ENCODE data around the gene MROH2A. TPM values are rescaled to one million over a fixed set of nuclear protein-coding genes. Genes with fewer than 3 reads are reported as not detected.
A peak's percentile ranks its signal among the peaks of the same experiment; 100 is the strongest.

The MROH2A gene
- total RNA-seq, 2 experiments from 2014 or later = not detected

DNA sequence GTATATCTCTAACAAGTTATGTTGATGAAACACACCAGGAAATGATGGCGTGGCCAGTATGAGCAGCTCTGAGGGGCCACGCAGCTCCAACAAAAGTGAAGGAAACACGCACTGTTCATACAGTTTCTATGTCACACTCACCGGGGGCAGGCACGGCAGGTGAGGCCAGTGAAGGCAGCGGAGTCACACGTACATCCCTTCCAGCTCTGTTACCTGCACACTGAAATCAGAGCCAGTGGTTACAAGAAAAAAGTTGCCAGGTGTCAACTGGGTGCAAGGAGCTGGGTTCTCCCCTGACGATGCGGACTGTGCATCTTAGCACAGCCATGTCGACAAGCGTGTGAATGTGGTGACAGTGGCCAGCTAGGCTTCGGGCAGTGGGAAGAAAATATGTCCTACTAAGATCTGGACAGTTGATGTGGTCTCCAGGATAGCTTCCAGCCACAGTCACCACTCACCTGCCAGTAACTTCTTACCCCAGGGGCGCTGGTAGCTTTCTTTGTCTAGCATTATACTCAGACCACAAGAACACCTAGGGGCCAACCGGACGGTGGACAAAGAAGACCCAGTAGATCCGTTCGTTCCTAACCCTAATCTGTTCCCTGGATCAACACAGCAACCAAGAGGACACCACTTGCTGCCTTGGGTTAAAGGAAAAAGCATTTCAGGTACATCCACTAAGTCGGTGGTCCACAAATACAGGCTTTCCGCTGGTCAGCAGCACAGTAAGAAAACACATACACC lies 66.1 kb downstream of the MROH2A start:
- peaks cover 5% of the 10 kb centered on the region for H3K4me1 Mint-ChIP-seq
- H3K9me3 Mint-ChIP-seq = no peaks in the 10 kb centered on the region
- peaks cover 87% of the 10 kb centered on the region for H3K36me3 Mint-ChIP-seq
- H3K4me3 Mint-ChIP-seq = no peak overlapping the region
- peaks cover 3% of the 10 kb centered on the region for H3K27me3 Mint-ChIP-seq
- no peak for DNase-seq
- H3K27ac Mint-ChIP-seq = no peak overlapping the region

GRCh38 chr2:233844836-233845235 lies 66.7 kb downstream of the MROH2A start:
- no peak overlapping the region for H3K4me3 Mint-ChIP-seq
- H3K4me1 Mint-ChIP-seq = peaks cover 6% of the 10 kb centered on the region
- no peaks in the 10 kb centered on the region for H3K9me3 Mint-ChIP-seq
- H3K36me3 Mint-ChIP-seq = peaks cover 86% of the 10 kb centered on the region
- DNase-seq = no peak
- peaks cover 4% of the 10 kb centered on the region for H3K27me3 Mint-ChIP-seq
- H3K27ac Mint-ChIP-seq = no peak overlapping the region

- Mint-ChIP-seq H3K27ac (no peak overlapping the region), H3K4me1 (peaks cover 6% of the 10 kb centered on the region), H3K4me3 (no peak overlapping the region), H3K36me3 (peaks cover 85% of the 10 kb centered on the region), H3K27me3 (peaks cover 4% of the 10 kb centered on the region), H3K9me3 (no peaks in the 10 kb centered on the region)
- DNase-seq = no peak
Measured at GRCh38 chr2:233845301-233846060, 67.4 kb downstream of the MROH2A start.

GRCh38 chr2:233846387-233847247 lies 68.5 kb downstream of the MROH2A start:
- Mint-ChIP-seq H3K9me3 (no peaks in the 10 kb centered on the region), H3K4me1 (peaks cover 6% of the 10 kb centered on the region), H3K4me3 (no peak overlapping the region), H3K36me3 (peaks cover 78% of the 10 kb centered on the region), H3K27ac (no peak overlapping the region), H3K27me3 (peaks cover 5% of the 10 kb centered on the region)
- DNase-seq = no peak

GRCh38 chr2:233847248-233847898 lies 69.2 kb downstream of the MROH2A start:
- H3K4me1 Mint-ChIP-seq = peaks cover 8% of the 10 kb centered on the region
- DNase-seq = no peak
- peaks cover 81% of the 10 kb centered on the region for H3K36me3 Mint-ChIP-seq
- no peak overlapping the region for H3K4me3 Mint-ChIP-seq
- H3K9me3 Mint-ChIP-seq = no peaks in the 10 kb centered on the region
- H3K27ac Mint-ChIP-seq = no peak overlapping the region
- H3K27me3 Mint-ChIP-seq = peaks cover 9% of the 10 kb centered on the region

DNA sequence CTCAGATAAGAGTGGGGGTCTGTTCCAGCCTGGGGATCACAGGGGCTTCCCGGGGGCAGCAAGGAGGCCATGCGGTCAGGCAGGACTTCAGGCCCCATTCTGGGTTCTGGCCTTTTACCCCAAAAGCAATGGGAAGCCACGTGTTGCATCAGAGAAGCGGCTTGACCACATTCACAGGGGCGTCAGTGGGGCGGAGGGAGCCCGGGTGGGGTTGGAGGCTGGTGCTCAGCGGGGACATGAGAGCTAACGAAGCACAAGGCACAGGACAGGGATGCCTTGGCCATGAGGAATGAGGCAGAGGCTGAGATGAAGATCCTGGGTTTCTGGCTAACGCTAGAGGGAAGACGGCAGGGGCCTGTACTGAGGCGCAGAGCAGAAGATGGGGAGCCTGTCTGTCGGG lies 70.1 kb downstream of the MROH2A start:
- Mint-ChIP-seq H3K36me3 (peaks cover 82% of the 10 kb centered on the region), H3K4me3 (no peak overlapping the region), H3K27ac (no peak overlapping the region), H3K4me1 (peaks cover 14% of the 10 kb centered on the region), H3K9me3 (no peaks in the 10 kb centered on the region), H3K27me3 (peaks cover 17% of the 10 kb centered on the region)
- no peak for DNase-seq

DNA sequence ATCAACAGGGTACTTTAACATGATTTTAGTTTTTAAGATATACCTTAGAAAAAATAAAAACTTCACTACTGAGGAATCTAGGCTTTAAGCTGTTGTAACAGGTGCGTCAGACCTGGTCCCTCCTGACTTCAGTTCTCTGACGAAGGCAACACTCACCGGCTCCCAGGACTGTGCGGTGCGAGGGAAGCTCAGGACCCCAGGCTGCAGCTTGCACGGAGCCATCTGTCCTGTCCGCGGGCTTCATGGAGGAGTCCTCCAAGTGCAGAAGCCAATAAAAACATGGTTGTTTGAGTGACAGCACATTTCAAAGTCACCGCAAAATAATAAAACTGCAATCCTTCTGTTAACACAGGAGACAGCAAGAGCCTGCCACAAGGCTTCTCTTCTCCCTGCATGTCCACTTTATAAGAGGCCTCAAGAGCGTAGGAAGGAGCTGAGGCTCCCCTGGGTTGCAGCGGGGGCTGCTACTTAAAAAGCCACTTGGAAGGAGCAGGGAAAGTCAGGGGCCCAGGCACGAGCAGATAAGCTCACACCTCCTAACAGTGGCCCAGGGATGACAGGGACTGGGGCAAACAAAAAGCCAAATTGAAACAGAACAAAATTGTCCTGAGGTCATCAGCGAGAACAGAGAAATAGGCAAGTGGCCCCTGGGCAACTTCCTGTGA lies 71.6 kb downstream of the MROH2A start:
- DNase-seq = no peak
- peaks cover 23% of the 10 kb centered on the region for H3K27me3 Mint-ChIP-seq
- H3K27ac Mint-ChIP-seq = no peak overlapping the region
- peaks cover 79% of the 10 kb centered on the region for H3K36me3 Mint-ChIP-seq
- H3K9me3 Mint-ChIP-seq = no peaks in the 10 kb centered on the region
- no peak overlapping the region for H3K4me3 Mint-ChIP-seq
- H3K4me1 Mint-ChIP-seq = peaks cover 16% of the 10 kb centered on the region

- Mint-ChIP-seq H3K27ac (no peak overlapping the region), H3K4me1 (peaks cover 20% of the 10 kb centered on the region), H3K9me3 (no peaks in the 10 kb centered on the region), H3K27me3 (peaks cover 23% of the 10 kb centered on the region), H3K4me3 (no peak overlapping the region), H3K36me3 (peaks cover 69% of the 10 kb centered on the region)
- no peak for DNase-seq
Measured at GRCh38 chr2:233850745-233851144, 72.6 kb downstream of the MROH2A start.

DNA sequence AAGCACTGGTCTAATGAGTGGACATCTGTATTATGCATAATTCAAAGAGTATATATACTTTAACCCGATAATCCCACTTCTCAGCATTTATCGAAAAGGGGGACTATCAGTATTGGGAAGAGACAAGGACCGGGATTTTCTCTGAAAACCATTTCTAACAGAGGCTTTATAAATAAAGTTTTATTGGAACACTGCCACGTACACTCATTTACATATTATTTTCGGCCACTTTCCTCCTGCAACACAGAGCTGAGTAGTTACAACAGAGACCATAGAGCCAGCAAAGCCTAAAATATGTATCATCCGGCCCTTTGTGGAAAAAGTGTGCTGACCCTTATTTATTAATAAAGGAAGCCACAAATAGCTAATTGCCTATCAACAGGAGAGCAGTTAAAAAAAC lies 73.0 kb downstream of the MROH2A start:
- H3K27ac Mint-ChIP-seq = no peak overlapping the region
- peaks cover 20% of the 10 kb centered on the region for H3K4me1 Mint-ChIP-seq
- no peak overlapping the region for H3K4me3 Mint-ChIP-seq
- H3K27me3 Mint-ChIP-seq = peaks cover 23% of the 10 kb centered on the region
- no peak for DNase-seq
- H3K9me3 Mint-ChIP-seq = no peaks in the 10 kb centered on the region
- peaks cover 65% of the 10 kb centered on the region for H3K36me3 Mint-ChIP-seq

DNA sequence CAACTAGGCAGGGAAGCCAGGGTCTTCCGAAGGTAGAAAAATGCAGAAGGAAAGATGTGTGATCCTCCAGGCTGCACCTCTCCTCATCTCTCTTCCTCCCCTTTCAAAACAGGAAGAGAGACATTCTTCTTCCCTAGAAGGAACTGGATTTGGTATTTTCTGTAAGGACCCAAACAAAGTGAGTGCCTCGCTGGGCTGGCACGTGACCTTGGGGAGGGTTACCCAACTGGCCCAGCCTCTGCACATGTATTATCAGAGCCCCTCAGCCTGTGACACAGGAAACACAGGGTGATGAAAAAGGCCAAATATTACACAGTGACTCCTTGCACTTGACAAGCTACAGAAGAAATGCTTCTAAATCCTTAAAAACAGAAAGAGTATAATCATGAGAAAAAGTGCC lies 73.9 kb downstream of the MROH2A start:
- no peak for DNase-seq
- peaks cover 26% of the 10 kb centered on the region for H3K27me3 Mint-ChIP-seq
- H3K36me3 Mint-ChIP-seq = peaks cover 58% of the 10 kb centered on the region
- H3K4me1 Mint-ChIP-seq = peaks cover 20% of the 10 kb centered on the region
- H3K27ac Mint-ChIP-seq = no peak overlapping the region
- peak overlapping the region; percentile 94 for H3K4me3 Mint-ChIP-seq
- H3K9me3 Mint-ChIP-seq = no peaks in the 10 kb centered on the region

- H3K36me3 Mint-ChIP-seq = peaks cover 49% of the 10 kb centered on the region
- peaks cover 26% of the 10 kb centered on the region for H3K27me3 Mint-ChIP-seq
- H3K4me1 Mint-ChIP-seq = peaks cover 26% of the 10 kb centered on the region
- H3K27ac Mint-ChIP-seq = peak overlapping the region; percentile 89
- H3K4me3 Mint-ChIP-seq = peak overlapping the region; percentile 94
- DNase-seq = no peak
- H3K9me3 Mint-ChIP-seq = no peaks in the 10 kb centered on the region
Measured at GRCh38 chr2:233853353-233853752, 75.2 kb downstream of the MROH2A start.

DNA sequence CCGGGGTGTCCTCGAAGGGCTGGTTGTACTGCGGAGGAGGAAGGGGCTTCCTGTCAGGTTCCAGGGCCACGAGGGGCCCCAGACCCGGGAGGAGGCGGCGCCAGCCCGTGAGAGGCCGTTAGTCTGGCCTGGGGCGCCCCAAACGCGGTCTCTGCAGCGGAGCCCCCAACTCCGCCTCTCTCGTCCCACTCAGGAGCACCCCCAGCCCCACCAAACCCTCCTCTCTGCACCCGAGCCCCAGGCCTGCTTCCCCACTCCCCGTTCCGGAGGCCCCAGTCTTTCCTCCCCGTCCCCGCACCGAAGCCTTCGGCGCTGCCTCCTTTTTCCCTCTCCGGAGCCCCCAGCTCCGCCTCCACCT lies 75.7 kb downstream of the MROH2A start:
- H3K4me1 Mint-ChIP-seq = peaks cover 24% of the 10 kb centered on the region
- peaks cover 26% of the 10 kb centered on the region for H3K27me3 Mint-ChIP-seq
- DNase-seq = no peak
- H3K9me3 Mint-ChIP-seq = no peaks in the 10 kb centered on the region
- peak overlapping the region; percentile 94 for H3K4me3 Mint-ChIP-seq
- H3K27ac Mint-ChIP-seq = peak overlapping the region; percentile 89
- peaks cover 44% of the 10 kb centered on the region for H3K36me3 Mint-ChIP-seq

DNA sequence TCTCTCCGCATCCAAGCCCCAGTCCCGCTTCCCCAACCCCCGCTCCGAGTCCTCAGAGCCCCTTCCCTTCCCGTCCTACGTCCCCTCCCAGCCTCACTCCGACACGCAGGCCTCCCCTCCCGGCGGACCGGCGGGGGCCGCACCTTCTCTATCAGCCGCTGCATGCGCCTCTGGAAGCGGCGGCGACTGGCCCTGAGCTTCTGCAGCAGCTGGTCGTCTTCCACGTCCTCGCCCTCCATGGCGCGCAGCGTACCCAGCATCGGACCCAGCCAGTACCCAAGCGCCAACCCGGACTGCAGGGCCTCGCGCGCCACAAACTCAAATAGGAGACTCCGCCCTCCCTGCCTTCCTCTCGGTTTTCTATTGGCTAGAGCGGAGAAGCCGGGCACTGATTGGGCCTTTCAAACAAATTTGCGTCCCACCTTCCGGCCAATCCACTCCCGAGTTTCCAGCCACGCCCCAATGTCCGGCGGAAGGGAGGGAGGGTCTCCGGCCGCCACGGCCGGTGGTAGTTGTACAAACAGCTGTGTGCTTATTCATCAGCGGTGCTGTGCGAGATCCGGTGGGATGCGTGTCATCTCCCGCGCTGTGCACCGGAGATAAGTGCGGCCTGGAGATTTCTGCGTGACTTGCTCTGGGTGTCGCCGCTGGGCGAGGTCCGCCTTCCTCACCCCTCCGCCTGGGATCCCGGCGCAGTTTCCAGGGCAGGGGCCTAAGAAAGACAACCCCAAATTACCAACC lies 76.3 kb downstream of the MROH2A start, which contains the start of gene HJURP:
Gene HJURP, minus strand, starts transcription at position 295 of the 741 bp plus-strand sequence. Its CDS starts 35 bp downstream, at position 260.
- H3K36me3 Mint-ChIP-seq = peaks cover 38% of the 10 kb centered on the region
- H3K27me3 Mint-ChIP-seq = peaks cover 22% of the 10 kb centered on the region
- H3K4me1 Mint-ChIP-seq = peaks cover 20% of the 10 kb centered on the region
- peak within 1 kb of the TSS; percentile 94 for H3K4me3 Mint-ChIP-seq
- H3K9me3 Mint-ChIP-seq = no peaks in the 10 kb centered on the region
- H3K27ac Mint-ChIP-seq = peak within 1 kb of the TSS; percentile 94
- peak; percentile 91 for DNase-seq
